GM12801 (cell line): ENCODE data around the gene PFKFB1.

Experiments
- CTCF ChIP-seq: IDR thresholded peaks from one replicate; pipeline ENCODE4 v1.5.1; 2011; ENCODE audit warnings: control low read depth; ENCODE audit not compliant: insufficient read length; ENCODE audit errors: extremely low read depth

Gene PFKFB1

GRCh38 chrX:55028040-55028439, 34.1 kb upstream of the PFKFB1 start:
- no peak for TF ChIP-seq CTCF

- TF ChIP-seq CTCF = no peak
Observed at GRCh38 chrX:55026840-55027239, 32.9 kb upstream of the PFKFB1 start.

GRCh38 chrX:55026143-55026542, 32.2 kb upstream of the PFKFB1 start:
- TF ChIP-seq CTCF = no peak

- TF ChIP-seq CTCF = no peak
Observed at GRCh38 chrX:55014897-55015299, 20.9 kb upstream of the PFKFB1 start.

GRCh38 chrX:55011294-55011693, 17.3 kb upstream of the PFKFB1 start:
- no peak for TF ChIP-seq CTCF

GRCh38 chrX:55008571-55009358, 14.8 kb upstream of the PFKFB1 start:
- no peak for TF ChIP-seq CTCF

- TF ChIP-seq CTCF = no peak
Observed at GRCh38 chrX:55007656-55008055, 13.7 kb upstream of the PFKFB1 start.
